ENCODE data around the gene UCN2.

Gene UCN2

GRCh38 chr3:48563382-48563918 lies at the start of gene UCN2:
Gene UCN2 (minus strand): TSS chr3:48563781. CDS start chr3:48563124, 657 bp downstream.
- DNase-seq (ENCODE audit: low spot score) = no peak

GRCh38 chr3:48612309-48612708 lies 48.7 kb upstream of the UCN2 start:
- DNase-seq (ENCODE audit: low spot score) = no peak

GRCh38 chr3:48609088-48610005 lies 45.8 kb upstream of the UCN2 start, which contains the start of gene UQCRC1:
Gene UQCRC1 (minus strand): TSS chr3:48609646. CDS start chr3:48609620, 26 bp downstream.
- peak; percentile 99 for DNase-seq (ENCODE audit: low spot score)

- DNase-seq (ENCODE audit: low spot score) = no peak
Measured at GRCh38 chr3:48607519-48607918, 43.9 kb upstream of the UCN2 start.

DNA sequence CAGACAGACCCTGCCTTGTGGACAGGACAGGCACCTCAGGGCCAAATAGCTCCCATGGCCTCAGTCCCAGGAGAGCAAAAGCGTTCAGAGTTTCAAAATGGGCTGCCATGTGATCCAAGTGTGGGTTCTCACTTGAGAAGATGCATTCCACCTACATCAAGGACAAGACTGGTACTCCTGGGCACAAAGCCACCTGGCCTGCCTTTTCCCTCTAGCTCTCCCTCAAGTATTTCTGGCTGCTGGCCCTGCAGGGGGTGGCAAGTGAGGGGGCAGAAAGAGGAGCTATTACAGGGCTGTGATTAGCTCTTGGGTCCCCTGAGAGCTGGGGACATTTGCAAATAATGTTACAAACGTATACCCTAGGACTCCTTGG lies 38.0 kb upstream of the UCN2 start:
- no peak for DNase-seq (ENCODE audit: low spot score)

- DNase-seq (ENCODE audit: low spot score) = no peak
Measured at GRCh38 chr3:48600711-48601621, 37.4 kb upstream of the UCN2 start.

- DNase-seq (ENCODE audit: low spot score) = no peak
Measured at GRCh38 chr3:48599509-48600285, 36.1 kb upstream of the UCN2 start.

- no peak for DNase-seq (ENCODE audit: low spot score)
Measured at GRCh38 chr3:48599077-48599501, 35.5 kb upstream of the UCN2 start.

DNA sequence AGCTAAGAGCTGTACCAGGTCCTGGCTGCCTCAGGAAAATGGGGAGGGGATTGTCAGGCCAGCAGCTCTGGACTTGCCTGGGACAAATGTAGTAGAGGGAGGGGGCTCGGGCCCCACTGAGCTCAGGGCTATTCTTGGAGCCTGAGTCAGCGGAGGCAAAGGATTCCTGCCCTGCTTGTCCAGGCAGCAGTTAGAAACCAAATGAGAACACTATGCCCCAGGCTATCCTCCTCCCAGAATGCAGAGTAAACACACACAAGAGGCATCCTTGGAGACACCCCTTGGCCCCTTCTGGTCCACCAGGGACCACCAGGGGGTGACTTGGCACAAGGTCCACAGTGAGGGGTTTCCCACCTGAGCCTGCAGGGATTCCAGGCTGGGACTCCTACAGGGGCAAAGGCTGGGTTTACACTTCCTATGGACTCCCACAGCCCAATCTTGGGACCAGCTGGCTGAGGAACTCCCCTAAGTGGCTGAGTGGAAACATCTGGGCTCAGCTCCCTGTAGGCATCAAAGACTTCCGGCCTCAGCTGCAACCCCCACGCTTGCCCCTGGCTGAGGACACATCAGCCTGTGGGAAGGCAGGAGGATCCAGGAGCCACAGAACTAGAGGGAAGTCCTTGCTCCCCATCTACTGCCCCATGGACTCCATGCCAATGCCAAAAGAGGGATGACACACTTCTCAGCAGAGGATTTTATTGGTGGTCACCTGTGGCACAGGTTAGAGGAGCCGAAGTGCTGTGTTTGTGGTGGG lies 34.9 kb upstream of the UCN2 start:
- DNase-seq (ENCODE audit: low spot score) = no peak

DNA sequence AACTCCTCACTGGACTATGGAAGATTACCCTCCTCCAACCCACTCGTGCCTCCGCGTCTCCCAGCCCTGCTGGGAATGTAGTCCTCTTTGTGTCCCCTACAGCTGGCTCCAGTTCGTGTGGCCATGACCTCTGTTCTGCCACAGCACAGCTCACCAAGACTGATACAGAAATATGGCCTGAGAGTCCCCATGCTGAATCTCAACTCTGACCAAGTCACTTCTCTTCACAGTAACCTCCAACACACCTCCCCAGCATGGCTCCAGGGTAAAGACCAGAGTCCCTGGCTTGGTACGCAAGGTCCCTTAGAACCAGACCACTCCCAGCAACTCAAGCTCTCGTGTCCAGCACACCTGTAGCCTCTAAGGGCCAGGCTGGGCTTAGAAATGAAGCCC lies 33.8 kb upstream of the UCN2 start:
- DNase-seq (ENCODE audit: low spot score) = no peak

GRCh38 chr3:48596676-48597407 lies 33.3 kb upstream of the UCN2 start:
- DNase-seq (ENCODE audit: low spot score) = no peak

- DNase-seq (ENCODE audit: low spot score) = no peak
Measured at GRCh38 chr3:48596157-48596556, 32.6 kb upstream of the UCN2 start.

- no peak for DNase-seq (ENCODE audit: low spot score)
Measured at GRCh38 chr3:48595526-48596121, 32.0 kb upstream of the UCN2 start.

DNA sequence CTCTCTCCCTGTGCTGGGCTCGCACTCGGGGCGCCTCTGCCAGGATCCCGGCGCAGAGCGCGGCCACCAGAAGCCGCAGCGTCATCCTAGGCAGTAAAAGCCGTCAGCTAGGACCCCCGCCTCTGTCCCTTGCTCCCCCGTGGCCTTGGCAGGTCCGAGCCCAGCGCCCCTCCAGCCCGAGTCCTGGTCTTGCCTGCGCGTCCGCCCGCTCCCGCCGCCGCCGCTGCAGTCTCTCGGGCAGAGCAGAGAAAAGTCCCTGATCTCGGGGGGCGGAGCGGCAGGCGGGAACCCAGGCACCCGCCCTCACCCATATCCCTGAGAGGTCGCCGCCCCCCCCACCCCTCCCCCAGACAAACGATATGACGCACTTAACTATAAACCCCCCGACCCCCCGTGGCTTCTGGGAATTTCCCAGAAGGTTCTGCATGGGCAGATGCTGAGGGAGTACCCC lies 31.5 kb upstream of the UCN2 start, which contains the start of gene COL7A1:
Gene COL7A1, minus strand, starts transcription at position 255 of the 451 bp plus-strand sequence. Its CDS starts 170 bp downstream, at position 85.
- DNase-seq (ENCODE audit: low spot score) = peak; percentile 64

- DNase-seq (ENCODE audit: low spot score) = no peak
Measured at GRCh38 chr3:48594417-48595049, 31.0 kb upstream of the UCN2 start.

DNA sequence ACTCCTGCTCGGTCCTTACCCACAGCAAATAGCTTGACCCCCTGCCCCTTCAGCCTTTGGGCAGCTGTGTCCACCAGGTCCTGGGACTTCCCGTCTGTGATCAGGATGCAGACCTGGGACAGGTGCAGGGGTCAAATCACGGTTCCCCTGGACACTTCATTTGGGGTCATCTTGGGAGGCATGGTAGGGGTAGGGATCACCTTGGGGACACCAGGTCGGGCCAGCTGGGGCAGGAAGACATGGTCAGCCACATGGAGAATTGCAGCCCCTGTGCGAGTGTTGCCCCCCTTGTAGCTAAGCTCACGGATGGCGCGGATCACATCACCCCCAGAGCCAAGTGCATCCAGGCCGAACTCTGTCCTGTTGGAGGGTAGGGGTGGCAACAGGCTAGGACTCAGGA lies 29.8 kb upstream of the UCN2 start:
- DNase-seq (ENCODE audit: low spot score) = no peak

DNA sequence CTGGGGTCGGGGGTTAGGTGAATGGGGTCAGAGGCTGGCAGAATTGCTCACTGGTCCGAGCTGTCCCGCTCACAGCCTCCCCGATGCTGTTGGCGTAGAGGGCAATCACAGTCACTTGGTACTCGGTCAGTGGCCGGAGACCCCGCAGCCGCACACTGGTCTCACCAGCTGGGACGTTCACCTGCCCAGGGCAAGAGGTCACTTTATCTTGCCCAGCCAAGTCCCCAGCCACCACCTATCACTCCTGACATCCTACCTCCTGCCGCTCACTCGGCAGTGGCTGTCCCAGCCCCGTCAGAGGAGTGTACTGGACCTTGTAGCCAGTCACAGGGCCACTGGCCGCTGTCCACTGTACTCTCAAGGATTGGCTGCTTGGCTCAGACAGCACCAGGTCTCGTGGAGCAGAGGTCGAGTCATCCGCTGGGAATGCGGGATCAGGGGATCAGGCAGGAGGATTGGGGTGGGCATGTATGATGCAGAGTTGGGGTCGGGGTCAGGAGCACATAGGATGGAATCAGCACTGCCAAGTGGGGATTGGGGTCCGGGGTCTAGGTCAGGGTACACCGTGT lies 29.0 kb upstream of the UCN2 start:
- DNase-seq (ENCODE audit: low spot score) = no peak

GRCh38 chr3:48591886-48592518 lies 28.4 kb upstream of the UCN2 start:
- no peak for DNase-seq (ENCODE audit: low spot score)

Measured in D341Med (cell line).